Sciatic nerve (tissue), 2 donors: ENCODE results near the gene ANKRD35. TPM values are rescaled to one million over a fixed set of nuclear protein-coding genes. Genes with fewer than 3 reads are reported as not detected.
"Not testable (repeated sequence)": the region's sequence is repeated elsewhere in the genome, so short reads cannot be mapped to it uniquely, and the experiment has no call there.

ENCODE experiments used
- ATAC-seq: fragments of 200-7000 bp; cut with Tn5 transposase; one replicate; pipeline ENCODE4 v1.9.1; 2020; ENCODE audit warnings: mild to moderate bottlenecking, moderate library complexity
- DNase-seq: peaks from one replicate; pipeline ENCODE4 v3.0.0-alpha.2; 2020; ENCODE audit warnings: low spot score
- intact Hi-C: fragments of 100-400 bp; cut with DNase I; formaldehyde crosslinking; loops from one replicate; pipeline ENCODE4 v1.14.2; 2022
- microRNA-seq: library from miRNA; unstranded; fragments of <30 nt; microRNA quantifications from one replicate; pipeline ENCODE4 v1.2.0, GENCODE V29; 2020
- total RNA-seq: library from RNA; stranded (reverse); fragmentation: NEBNext Ultra II Directional; extraction: Animal tissue kit (Norgen Biotek cat#: 25700); gene quantifications from one replicate; pipeline ENCODE4 v1.2.1, GENCODE V29; 2021
- donor health status: DM: no; HTN: no; CAD: no.
- donor health status: DM: no; HTN: no; CAD: no.

Gene ANKRD35
- total RNA-seq, 1 donor from 2014 or later = 3.8 TPM

- intact Hi-C loops = loop anchor here (10.0 kb wide), 1 partner anchor 50 kb away; no protein-coding TSS in a partner anchor
- DNase-seq = no peak
- no peak for ATAC-seq
These were observed 61.2 kb downstream of the ANKRD35 start for GRCh38 chr1:145824499-145824842.

GRCh38 chr1:145823565-145824498, 61.8 kb downstream of the ANKRD35 start, which contains the start of the genes POLR3C and RNF115:
TSS of gene POLR3C (plus strand) at chr1:145824200. CDS start at chr1:145825777, 1,577 bp downstream.
TSS of gene RNF115 (minus strand) at chr1:145824095. CDS start at chr1:145823873, 222 bp downstream.
- intact Hi-C loops = loop anchor here (10.0 kb wide), 1 partner anchor 49 kb away; no protein-coding TSS in a partner anchor
- DNase-seq = peak; percentile 94
- peak; percentile 97 for ATAC-seq

GRCh38 chr1:145822779-145823331, 62.8 kb downstream of the ANKRD35 start:
- not testable (repeated sequence) for DNase-seq
- intact Hi-C loops = loop anchor here (10.0 kb wide), 1 partner anchor 48 kb away; no protein-coding TSS in a partner anchor
- ATAC-seq = peak; percentile 29

- not testable (repeated sequence) for DNase-seq, ATAC-seq
These were observed 67.6 kb downstream of the ANKRD35 start for GRCh38 chr1:145818095-145818494.

More at GRCh38 chr1:145818095-145818494, 67.6 kb downstream of the ANKRD35 start:
- intact Hi-C loops = not testable (repeated sequence)

Small RNA genes within 50 kb of the gene (microRNA-seq; reads per million reads assigned to microRNA genes)
- not detected for gene MIR6736

Other genes starting within 250 kb of the ANKRD35 start
- 0.58 TPM for gene PDZK1, start 178.5 kb downstream of the ANKRD35 start, total RNA-seq
- gene CD160, start 166.4 kb downstream of the ANKRD35 start, total RNA-seq = 0.45 TPM
- 19.9 TPM for gene RNF115, start 61.8 kb downstream of the ANKRD35 start, total RNA-seq
- 26.2 TPM for gene POLR3C, start 61.7 kb downstream of the ANKRD35 start, total RNA-seq
- gene NUDT17, start 40.2 kb downstream of the ANKRD35 start, total RNA-seq = 3.9 TPM
- gene PIAS3, start 26.8 kb downstream of the ANKRD35 start, total RNA-seq = 44.5 TPM
- 9.6 TPM for gene ITGA10, start 24.2 kb upstream of the ANKRD35 start, total RNA-seq
- 20.7 TPM for gene PEX11B, start 32.9 kb upstream of the ANKRD35 start, total RNA-seq
- gene RBM8A, start 41.6 kb upstream of the ANKRD35 start, total RNA-seq = 93.8 TPM
- 57.6 TPM for gene LIX1L, start 72.2 kb upstream of the ANKRD35 start, total RNA-seq
- gene ANKRD34A, start 78.7 kb upstream of the ANKRD35 start, total RNA-seq = 1.2 TPM
- 22.3 TPM for gene POLR3GL, start 78.8 kb upstream of the ANKRD35 start, total RNA-seq
- gene TXNIP, start 110.7 kb upstream of the ANKRD35 start, total RNA-seq = 609 TPM
- gene HJV, start 135.9 kb upstream of the ANKRD35 start, total RNA-seq = not detected